ENCODE measurements around the gene CD247. TPM values are rescaled to one million over a fixed set of nuclear protein-coding genes. Genes with fewer than 3 reads are reported as not detected.
A peak's percentile ranks its signal among the peaks of the same experiment; 100 is the strongest.

Gene CD247
- total RNA-seq, 3 donors from 2014 or later: 63.7 to 93.5 (median 73.2) TPM

- Mint-ChIP-seq H3K4me1 (ENCODE audit: low read depth) (peaks cover 89% of the 10 kb centered on the region), H3K4me3 (peak overlapping the region; percentile 4), H3K9me3 (no peaks in the 10 kb centered on the region), H3K27me3 (ENCODE audit: low read depth) (no peaks in the 10 kb centered on the region), H3K36me3 (ENCODE audit: insufficient read depth) (peaks cover 37% of the 10 kb centered on the region)
- DNase-seq (no peak), ATAC-seq (no peak)
These were observed 38.9 kb downstream of the CD247 start for GRCh38 chr1:167479331-167479979.

- Mint-ChIP-seq H3K4me1 (ENCODE audit: low read depth) (peaks cover 89% of the 10 kb centered on the region), H3K36me3 (ENCODE audit: insufficient read depth) (peaks cover 35% of the 10 kb centered on the region), H3K9me3 (no peaks in the 10 kb centered on the region), H3K4me3 (peak overlapping the region; percentile 14), H3K27me3 (ENCODE audit: low read depth) (no peaks in the 10 kb centered on the region)
- no peak for ATAC-seq
- DNase-seq: no peak
These were observed 40.3 kb downstream of the CD247 start for GRCh38 chr1:167477986-167478385.

- H3K4me1 Mint-ChIP-seq (ENCODE audit: low read depth): peaks cover 86% of the 10 kb centered on the region
- ATAC-seq (no peak), DNase-seq (no peak)
- no peak overlapping the region for H3K4me3 Mint-ChIP-seq
- no peaks in the 10 kb centered on the region for H3K27me3 Mint-ChIP-seq (ENCODE audit: low read depth)
- peaks cover 29% of the 10 kb centered on the region for H3K36me3 Mint-ChIP-seq (ENCODE audit: insufficient read depth)
- no peaks in the 10 kb centered on the region for H3K9me3 Mint-ChIP-seq
These were observed 42.3 kb downstream of the CD247 start for GRCh38 chr1:167476061-167476460.

- ATAC-seq (peak; percentile 75 to 82), DNase-seq (peak; percentile 52)
- H3K4me3 Mint-ChIP-seq: peak overlapping the region; percentile 76
- peaks cover 78% of the 10 kb centered on the region for H3K4me1 Mint-ChIP-seq (ENCODE audit: low read depth)
- no peaks in the 10 kb centered on the region for H3K27me3 Mint-ChIP-seq (ENCODE audit: low read depth)
- H3K9me3 Mint-ChIP-seq: no peaks in the 10 kb centered on the region
- H3K36me3 Mint-ChIP-seq (ENCODE audit: insufficient read depth): peaks cover 22% of the 10 kb centered on the region
These were observed 44.1 kb downstream of the CD247 start for GRCh38 chr1:167474191-167474641.

- H3K4me3 Mint-ChIP-seq: peak overlapping the region; percentile 76
- H3K27me3 Mint-ChIP-seq (ENCODE audit: low read depth): no peaks in the 10 kb centered on the region
- DNase-seq (no peak), ATAC-seq (peak; percentile 20 to 37)
- H3K9me3 Mint-ChIP-seq: no peaks in the 10 kb centered on the region
- H3K36me3 Mint-ChIP-seq (ENCODE audit: insufficient read depth): peaks cover 21% of the 10 kb centered on the region
- H3K4me1 Mint-ChIP-seq (ENCODE audit: low read depth): peaks cover 78% of the 10 kb centered on the region
These were observed 44.6 kb downstream of the CD247 start for GRCh38 chr1:167473761-167474160.

- Mint-ChIP-seq H3K4me3 (peak overlapping the region; percentile 76), H3K9me3 (no peaks in the 10 kb centered on the region), H3K36me3 (ENCODE audit: insufficient read depth) (peaks cover 14% of the 10 kb centered on the region), H3K27me3 (ENCODE audit: low read depth) (no peaks in the 10 kb centered on the region), H3K4me1 (ENCODE audit: low read depth) (peaks cover 80% of the 10 kb centered on the region)
- DNase-seq (peak; percentile 53), ATAC-seq (peak; percentile 50 to 54)
These were observed 45.4 kb downstream of the CD247 start for GRCh38 chr1:167472752-167473521.

- peak overlapping the region; percentile 19 for H3K4me3 Mint-ChIP-seq
These were observed 46.8 kb downstream of the CD247 start for GRCh38 chr1:167471568-167471967.

GRCh38 chr1:167469280-167469965, 48.9 kb downstream of the CD247 start:
- Mint-ChIP-seq H3K4me3 (no peak overlapping the region), H3K36me3 (ENCODE audit: insufficient read depth) (peaks cover 5% of the 10 kb centered on the region), H3K4me1 (ENCODE audit: low read depth) (peaks cover 78% of the 10 kb centered on the region)

More at GRCh38 chr1:167471568-167471967, 46.8 kb downstream of the CD247 start:
- peaks cover 2% of the 10 kb centered on the region for H3K36me3 Mint-ChIP-seq (ENCODE audit: insufficient read depth)
- DNase-seq (no peak), ATAC-seq (no peak)
- peaks cover 76% of the 10 kb centered on the region for H3K4me1 Mint-ChIP-seq (ENCODE audit: low read depth)
- H3K27me3 Mint-ChIP-seq (ENCODE audit: low read depth): no peaks in the 10 kb centered on the region
- H3K9me3 Mint-ChIP-seq: no peaks in the 10 kb centered on the region

GRCh38 chr1:167467752-167468151, 50.6 kb downstream of the CD247 start:
- no peaks in the 10 kb centered on the region for H3K9me3 Mint-ChIP-seq
- peaks cover 74% of the 10 kb centered on the region for H3K4me1 Mint-ChIP-seq (ENCODE audit: low read depth)
- DNase-seq (no peak), ATAC-seq (peak in 1 of 2 donors; percentile 3)
- H3K27me3 Mint-ChIP-seq (ENCODE audit: low read depth): no peaks in the 10 kb centered on the region
- peak overlapping the region; percentile 27 for H3K4me3 Mint-ChIP-seq
- peaks cover 5% of the 10 kb centered on the region for H3K36me3 Mint-ChIP-seq (ENCODE audit: insufficient read depth)

More at GRCh38 chr1:167469280-167469965, 48.9 kb downstream of the CD247 start:
- DNase-seq: no peak
- no peaks in the 10 kb centered on the region for H3K27me3 Mint-ChIP-seq (ENCODE audit: low read depth)
- H3K9me3 Mint-ChIP-seq: no peaks in the 10 kb centered on the region
- ATAC-seq: no peak

- Mint-ChIP-seq H3K27me3 (ENCODE audit: low read depth) (no peaks in the 10 kb centered on the region), H3K36me3 (ENCODE audit: insufficient read depth) (peaks cover 5% of the 10 kb centered on the region), H3K9me3 (no peaks in the 10 kb centered on the region), H3K4me1 (ENCODE audit: low read depth) (peaks cover 70% of the 10 kb centered on the region), H3K4me3 (peak overlapping the region; percentile 27)
- no peak for DNase-seq
- peak; percentile 81 to 83 for ATAC-seq
These were observed 51.1 kb downstream of the CD247 start for GRCh38 chr1:167467126-167467710.

GRCh38 chr1:167465743-167466142, 52.6 kb downstream of the CD247 start:
- peaks cover 7% of the 10 kb centered on the region for H3K36me3 Mint-ChIP-seq (ENCODE audit: insufficient read depth)
- DNase-seq (no peak), ATAC-seq (no peak)
- H3K4me1 Mint-ChIP-seq (ENCODE audit: low read depth): peaks cover 76% of the 10 kb centered on the region
- no peak overlapping the region for H3K4me3 Mint-ChIP-seq
- H3K9me3 Mint-ChIP-seq: no peaks in the 10 kb centered on the region
- no peaks in the 10 kb centered on the region for H3K27me3 Mint-ChIP-seq (ENCODE audit: low read depth)

GRCh38 chr1:167465018-167465417, 53.3 kb downstream of the CD247 start:
- Mint-ChIP-seq H3K36me3 (ENCODE audit: insufficient read depth) (peaks cover 7% of the 10 kb centered on the region), H3K4me3 (peak overlapping the region; percentile 65), H3K9me3 (no peaks in the 10 kb centered on the region), H3K4me1 (ENCODE audit: low read depth) (peaks cover 78% of the 10 kb centered on the region), H3K27me3 (ENCODE audit: low read depth) (no peaks in the 10 kb centered on the region)
- DNase-seq (no peak), ATAC-seq (no peak)

GRCh38 chr1:167463875-167464575, 54.3 kb downstream of the CD247 start:
- no peak for ATAC-seq
- Mint-ChIP-seq H3K36me3 (ENCODE audit: insufficient read depth) (peaks cover 7% of the 10 kb centered on the region), H3K9me3 (no peaks in the 10 kb centered on the region), H3K27me3 (ENCODE audit: low read depth) (no peaks in the 10 kb centered on the region), H3K4me1 (ENCODE audit: low read depth) (peaks cover 73% of the 10 kb centered on the region), H3K4me3 (no peak overlapping the region)
- DNase-seq: no peak

Measured in activated T-cell treated with anti-CD3 and anti-CD28 coated beads, Interleukin-2, amount 50 U/mL, for 4 hours (primary cell).